Sigmoid colon (tissue), 7 donors: ENCODE measurements around the gene FHAD1. TPM values are rescaled to one million over a fixed set of nuclear protein-coding genes. Genes with fewer than 3 reads are reported as not detected.

ENCODE experiments used
- DNase-seq: peaks from one replicate; pipeline ENCODE4 v3.0.0-alpha.2; 2019
- H3K27ac ChIP-seq, 4 donors: fragments of 200-600 bp; sonication (generic); one replicate each; pipeline ENCODE4 v1.5.1; 2016 to 2019; ENCODE audit warnings: mild to moderate bottlenecking in 1 of 4
- H3K27me3 ChIP-seq, 3 donors: fragments of 200-600 bp; sonication (generic); one replicate each; pipeline ENCODE4 v1.5.1; 2019; ENCODE audit warnings: mild to moderate bottlenecking in 1 of 3
- H3K36me3 ChIP-seq, 4 donors: fragments of 200-600 bp; sonication (generic); one replicate each; pipeline ENCODE4 v1.5.1; 2016 to 2019
- H3K4me1 ChIP-seq, 4 donors: fragments of 200-600 bp; sonication (generic); one replicate each; pipeline ENCODE4 v1.5.1; 2017 to 2019
- H3K4me3 ChIP-seq, 4 donors: fragments of 200-600 bp; sonication (generic); one replicate each; pipeline ENCODE4 v1.5.1; 2017 to 2019; ENCODE audit warnings: mild to moderate bottlenecking in 2 of 4, moderate library complexity in 1 of 4
- H3K9me3 ChIP-seq, 4 donors: fragments of 200-600 bp in 3 of 4; sonication (generic) in 3 of 4; one replicate each; pipeline versions ENCODE4 v1.5.1 to v1.6.1; 2013 to 2019
- CTCF ChIP-seq, 4 experiments: fragments of 450-650 bp in 3 of 4; fragments of 200-600 bp in 1 of 4; IDR thresholded peaks; one replicate each; pipeline ENCODE4 v1.5.1; 2016 to 2019; ENCODE audit warnings: antibody characterized with exemption in 4 of 4, mild to moderate bottlenecking in 3 of 4, moderate library complexity in 2 of 4
- EP300 ChIP-seq, 4 donors: sonication (generic); formaldehyde crosslinking; IDR thresholded peaks; one replicate each; pipeline ENCODE4 v1.6.1; 2017; ENCODE audit warnings: antibody characterized with exemption in 4 of 4
- POLR2A ChIP-seq, 2 donors: fragments of 450-650 bp; IDR thresholded peaks; one replicate each; pipeline ENCODE4 v1.6.1; 2016; ENCODE audit warnings: antibody characterized with exemption in 2 of 2, mild to moderate bottlenecking in 2 of 2, moderate library complexity in 2 of 2
- POLR2AphosphoS5 ChIP-seq, 4 donors: sonication (generic); formaldehyde crosslinking; IDR thresholded peaks; one replicate each; pipeline ENCODE4 v1.6.1; 2017; ENCODE audit warnings: antibody characterized with exemption in 4 of 4
- WGBS, 2 donors: extraction: QIAGEN DNeasy Blood & Tissue Kit; methylation state at CpG; one replicate each; pipeline ENCODE4 v1.1.7; 2013; 5-methylcytosine and 5-hydroxymethylcytosine counted together
- intact Hi-C: fragments of 100-400 bp; cut with DNase I; formaldehyde crosslinking; loops from one replicate; pipeline ENCODE4 v1.15.1; 2023
- polyA plus RNA-seq, 3 donors: library from polyadenylated mRNA; stranded (reverse); fragments of 200-250 nt; gene quantifications; one replicate each; pipeline ENCODE4 v1.2.3, GENCODE V29; 2013
- total RNA-seq, 4 donors: library from RNA; depleted of rRNA; stranded (reverse); fragments of >200 nt; gene quantifications; one replicate each; pipeline ENCODE4 v1.1.0, GENCODE V29; 2016
- donor health status: healthy with polysubstance abuse.
- donor health status: Bipolar disorder and iron deficiency.
- donor health status: healthy.

The FHAD1 gene
- total and polyA plus RNA-seq, 7 donors: 0.27 to 1.8 (median 0.92) TPM; not detected in 2

- H3K27ac ChIP-seq: no peak overlapping the region
- TF ChIP-seq CTCF (IDR thresholded peaks at IDR 0.05) (no peak), EP300 (IDR thresholded peaks at IDR 0.05) (no peak), POLR2A (IDR thresholded peaks at IDR 0.05) (no peak)
- intact Hi-C loops: no loop called here
- H3K4me3 ChIP-seq: no peak overlapping the region
- H3K27me3 ChIP-seq: no peaks in the 10 kb centered on the region
- no peaks in the 10 kb centered on the region for H3K36me3 ChIP-seq
- peaks cover 0 to 18% (median 16%) of the 10 kb centered on the region in 4 donors for H3K4me1 ChIP-seq
- WGBS, 2 donors: 94 to 95% methylated on average over 9 of the region's 9 CpGs
- DNase-seq: no peak
- no peaks in the 10 kb centered on the region for H3K9me3 ChIP-seq
These were observed 101.6 kb downstream of the FHAD1 start for GRCh38 chr1:15348648-15349047.

GRCh38 chr1:15349133-15349532, 102.1 kb downstream of the FHAD1 start:
- Histone ChIP-seq H3K4me1 (peaks cover 0 to 13% (median 11%) of the 10 kb centered on the region in 4 donors), H3K9me3 (no peaks in the 10 kb centered on the region), H3K36me3 (no peaks in the 10 kb centered on the region), H3K27ac (no peak overlapping the region), H3K4me3 (no peak overlapping the region), H3K27me3 (no peaks in the 10 kb centered on the region)
- WGBS, 2 donors: 95 to 97% methylated on average over 6 of the region's 6 CpGs
- TF ChIP-seq POLR2AphosphoS5 (IDR thresholded peaks at IDR 0.05) (no peak), POLR2A (IDR thresholded peaks at IDR 0.05) (no peak), CTCF (IDR thresholded peaks at IDR 0.05) (no peak), EP300 (IDR thresholded peaks at IDR 0.05) (no peak)
- intact Hi-C loops: no loop called here
- no peak for DNase-seq

GRCh38 chr1:15350151-15350550, 103.1 kb downstream of the FHAD1 start:
- Histone ChIP-seq H3K27me3 (no peaks in the 10 kb centered on the region), H3K4me3 (no peak overlapping the region), H3K36me3 (no peaks in the 10 kb centered on the region), H3K9me3 (no peaks in the 10 kb centered on the region), H3K4me1 (peaks cover 0 to 4% (median 2%) of the 10 kb centered on the region in 4 donors), H3K27ac (no peak overlapping the region)
- intact Hi-C loops: no loop called here
- WGBS, 2 donors: 85 to 88% methylated on average over 10 of the region's 10 CpGs
- DNase-seq: no peak
- no peak for TF ChIP-seq CTCF (IDR thresholded peaks at IDR 0.05)

- intact Hi-C loops: no loop called here
- Histone ChIP-seq H3K9me3 (no peaks in the 10 kb centered on the region), H3K27ac (no peak overlapping the region), H3K36me3 (no peaks in the 10 kb centered on the region), H3K4me3 (no peak overlapping the region), H3K27me3 (no peaks in the 10 kb centered on the region), H3K4me1 (no peaks in the 10 kb centered on the region)
- TF ChIP-seq CTCF (IDR thresholded peaks at IDR 0.05): no peak
- no peak for DNase-seq
- WGBS, 2 donors: 23 to 63% methylated on average over 4 of the region's 4 CpGs
These were observed 103.7 kb downstream of the FHAD1 start for GRCh38 chr1:15350551-15351200.

GRCh38 chr1:15351310-15351709, 104.3 kb downstream of the FHAD1 start:
- Histone ChIP-seq H3K4me1 (no peaks in the 10 kb centered on the region), H3K27ac (no peak overlapping the region), H3K4me3 (no peak overlapping the region), H3K9me3 (no peaks in the 10 kb centered on the region), H3K27me3 (no peaks in the 10 kb centered on the region), H3K36me3 (no peaks in the 10 kb centered on the region)
- TF ChIP-seq CTCF (IDR thresholded peaks at IDR 0.05): no peak
- no peak for TF ChIP-seq POLR2AphosphoS5 (IDR thresholded peaks at IDR 0.05)
- intact Hi-C loops: no loop called here
- WGBS, 2 donors: 15 to 63% methylated on average over 4 of the region's 4 CpGs
- no peak for DNase-seq
